ENCODE measurements around the gene WDFY2. TPM values are rescaled to one million over a fixed set of nuclear protein-coding genes. Genes with fewer than 3 reads are reported as not detected.
A peak's percentile ranks its signal among the peaks of the same experiment; 100 is the strongest.

Gene WDFY2
- total RNA-seq, 1 donor, result 19.0 TPM

GRCh38 chr13:51605698-51606097 lies 21.4 kb downstream of the WDFY2 start:
- peaks cover 22% of the 10 kb centered on the region for H3K4me1 ChIP-seq (ENCODE audit: insufficient read depth, low read length)
- no peaks in the 10 kb centered on the region for H3K27me3 ChIP-seq (ENCODE audit: insufficient read depth, low read length)
- no peak overlapping the region for H3K4me3 ChIP-seq (ENCODE audit: low read length)
- no peaks in the 10 kb centered on the region for H3K9me3 ChIP-seq (ENCODE audit: low read depth, low read length)

DNA sequence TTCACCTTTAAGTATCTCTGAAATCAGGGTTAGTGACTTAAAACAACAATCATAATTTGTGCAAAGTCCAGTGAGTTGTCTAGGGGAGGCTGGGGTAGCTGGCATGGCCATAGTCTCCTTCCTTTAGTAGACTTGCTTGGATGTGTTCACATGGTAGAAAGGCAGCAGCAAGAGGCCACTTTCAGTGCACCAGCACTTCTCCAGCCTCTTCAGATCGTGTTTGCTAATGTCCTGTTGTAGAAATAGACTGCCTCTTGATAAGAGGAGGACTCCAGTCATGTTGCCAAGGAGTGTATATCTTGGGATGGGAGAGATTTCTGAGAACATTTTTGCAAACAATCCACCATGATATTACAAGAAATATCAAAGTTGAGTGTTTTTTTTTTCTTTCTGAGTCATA lies 22.9 kb downstream of the WDFY2 start:
- no peaks in the 10 kb centered on the region for H3K27me3 ChIP-seq (ENCODE audit: insufficient read depth, low read length)
- H3K9me3 ChIP-seq (ENCODE audit: low read depth, low read length), result no peaks in the 10 kb centered on the region
- H3K4me3 ChIP-seq (ENCODE audit: low read length), result no peak overlapping the region
- peaks cover 9% of the 10 kb centered on the region for H3K4me1 ChIP-seq (ENCODE audit: insufficient read depth, low read length)

GRCh38 chr13:51608857-51609406 lies 24.7 kb downstream of the WDFY2 start:
- H3K4me3 ChIP-seq (ENCODE audit: low read length), result no peak overlapping the region

GRCh38 chr13:51612867-51613266 lies 28.6 kb downstream of the WDFY2 start:
- Histone ChIP-seq H3K9me3 (ENCODE audit: low read depth, low read length) (no peaks in the 10 kb centered on the region), H3K27me3 (ENCODE audit: insufficient read depth, low read length) (no peaks in the 10 kb centered on the region), H3K4me1 (ENCODE audit: insufficient read depth, low read length) (peaks cover 22% of the 10 kb centered on the region), H3K4me3 (ENCODE audit: low read length) (no peak overlapping the region)

More at GRCh38 chr13:51608857-51609406, 24.7 kb downstream of the WDFY2 start:
- H3K27me3 ChIP-seq (ENCODE audit: insufficient read depth, low read length), result no peaks in the 10 kb centered on the region
- H3K9me3 ChIP-seq (ENCODE audit: low read depth, low read length), result no peaks in the 10 kb centered on the region
- H3K4me1 ChIP-seq (ENCODE audit: insufficient read depth, low read length), result peaks cover 13% of the 10 kb centered on the region

DNA sequence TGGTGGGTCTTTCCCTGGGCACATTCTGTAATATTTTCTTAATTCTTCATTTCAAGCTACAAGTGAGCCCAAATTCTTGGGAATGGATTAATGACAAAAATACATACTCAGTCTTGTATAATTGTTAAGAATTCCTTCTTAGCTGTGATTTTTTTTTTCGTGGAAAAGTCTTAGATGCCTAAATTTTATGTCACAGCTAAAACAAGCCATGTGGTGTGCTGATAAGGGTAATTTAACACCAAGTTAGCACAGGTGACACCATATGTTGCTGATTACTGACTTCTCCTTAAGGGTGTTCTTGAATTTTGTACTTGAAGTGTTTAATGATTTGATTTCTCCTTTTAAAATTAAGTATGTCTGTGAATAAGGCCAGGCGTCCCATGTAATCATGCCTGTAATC lies 29.3 kb downstream of the WDFY2 start:
- Histone ChIP-seq H3K4me1 (ENCODE audit: insufficient read depth, low read length) (peaks cover 17% of the 10 kb centered on the region), H3K27me3 (ENCODE audit: insufficient read depth, low read length) (no peaks in the 10 kb centered on the region), H3K9me3 (ENCODE audit: low read depth, low read length) (no peaks in the 10 kb centered on the region), H3K4me3 (ENCODE audit: low read length) (no peak overlapping the region)

DNA sequence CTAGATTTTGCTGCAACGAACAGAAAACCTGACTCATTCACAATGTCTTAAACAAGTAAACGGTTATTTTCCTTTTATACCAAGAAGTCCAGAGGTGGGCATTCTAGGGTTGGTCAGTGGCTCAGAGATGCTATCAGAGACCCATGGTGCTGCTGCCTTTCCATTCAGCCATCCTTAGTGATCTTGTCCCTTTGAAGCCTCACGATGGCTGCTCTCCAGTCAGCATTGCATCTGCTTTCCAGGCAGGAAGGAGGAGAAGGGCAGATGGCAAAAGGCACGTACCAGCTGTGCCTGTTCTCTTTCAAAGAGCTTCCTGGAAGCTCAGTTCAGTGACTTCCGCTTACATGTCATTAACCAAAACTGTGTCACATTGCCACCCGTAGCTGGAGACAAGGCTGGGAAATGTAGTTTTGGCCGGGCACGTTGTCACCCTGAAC lies 30.1 kb downstream of the WDFY2 start:
- H3K9me3 ChIP-seq (ENCODE audit: low read depth, low read length), result no peaks in the 10 kb centered on the region
- H3K4me1 ChIP-seq (ENCODE audit: insufficient read depth, low read length), result peaks cover 17% of the 10 kb centered on the region
- H3K27me3 ChIP-seq (ENCODE audit: insufficient read depth, low read length), result no peaks in the 10 kb centered on the region
- peak overlapping the region; percentile 17 for H3K4me3 ChIP-seq (ENCODE audit: low read length)

DNA sequence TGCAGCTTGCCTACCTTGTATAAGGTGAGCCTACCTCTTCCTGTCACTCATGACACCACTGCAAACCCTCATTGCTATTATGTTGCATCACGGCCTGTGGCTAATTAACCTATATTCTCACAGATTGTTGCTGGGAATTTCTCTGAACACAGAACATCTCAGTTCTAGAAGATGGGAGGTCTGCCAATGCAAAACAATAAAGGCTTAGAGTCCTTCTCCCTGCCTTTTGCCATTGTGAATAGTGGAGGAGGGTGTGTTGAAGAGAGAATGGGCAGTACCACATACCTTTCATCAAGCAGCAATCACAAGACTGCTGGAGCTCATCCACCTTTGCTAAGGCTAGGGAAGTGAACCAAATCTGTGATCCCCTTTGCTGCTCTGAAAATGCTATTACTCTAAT lies 34.4 kb downstream of the WDFY2 start:
- Histone ChIP-seq H3K27me3 (ENCODE audit: insufficient read depth, low read length) (no peaks in the 10 kb centered on the region), H3K4me3 (ENCODE audit: low read length) (no peak overlapping the region), H3K4me1 (ENCODE audit: insufficient read depth, low read length) (peaks cover 23% of the 10 kb centered on the region), H3K9me3 (ENCODE audit: low read depth, low read length) (no peaks in the 10 kb centered on the region)

- Histone ChIP-seq H3K9me3 (ENCODE audit: low read depth, low read length) (no peaks in the 10 kb centered on the region), H3K27me3 (ENCODE audit: insufficient read depth, low read length) (no peaks in the 10 kb centered on the region), H3K4me3 (ENCODE audit: low read length) (no peak overlapping the region), H3K4me1 (ENCODE audit: insufficient read depth, low read length) (peaks cover 25% of the 10 kb centered on the region)
Observed at GRCh38 chr13:51619614-51620013, 35.4 kb downstream of the WDFY2 start.

DNA sequence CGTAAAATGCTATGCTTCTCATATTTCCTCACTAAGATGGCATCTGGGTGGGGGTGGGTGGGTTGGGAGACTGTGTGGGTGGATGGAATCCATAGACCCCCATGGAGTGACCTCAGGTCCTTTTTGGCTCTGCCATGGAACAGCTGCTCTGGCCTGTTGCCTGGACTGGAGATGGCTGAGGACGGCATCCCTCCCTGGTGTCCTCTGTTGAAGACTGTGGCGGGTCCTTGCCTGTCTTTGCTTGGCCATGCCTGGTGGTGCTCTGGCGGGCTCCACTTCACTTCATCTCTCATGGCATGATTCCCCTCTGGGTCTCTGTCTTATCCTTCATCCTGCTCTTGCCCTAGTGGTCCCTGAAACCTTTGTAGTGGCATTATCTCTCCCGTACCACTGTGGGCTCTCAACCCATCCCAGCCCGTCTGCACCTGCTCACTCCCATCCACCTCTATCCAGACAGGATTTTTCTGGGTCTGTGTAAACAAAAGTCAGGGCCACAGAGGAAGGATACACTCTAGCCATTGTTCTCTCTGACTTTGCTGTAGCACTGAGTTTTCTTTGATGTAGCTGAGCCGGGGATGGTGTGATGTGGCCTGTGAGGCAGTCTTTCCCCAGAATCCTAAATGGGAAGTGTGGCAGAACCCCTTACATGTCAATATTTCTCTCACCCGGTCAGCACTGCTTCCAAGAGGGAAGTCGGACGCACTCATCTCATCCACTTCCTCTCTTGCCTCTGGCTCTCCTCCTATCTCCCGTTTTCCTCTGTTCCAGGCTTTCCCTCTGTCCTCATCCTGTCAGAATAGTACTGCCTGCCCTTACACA lies 36.1 kb downstream of the WDFY2 start:
- no peaks in the 10 kb centered on the region for H3K27me3 ChIP-seq (ENCODE audit: insufficient read depth, low read length)
- H3K9me3 ChIP-seq (ENCODE audit: low read depth, low read length), result no peaks in the 10 kb centered on the region
- no peak overlapping the region for H3K4me3 ChIP-seq (ENCODE audit: low read length)
- H3K4me1 ChIP-seq (ENCODE audit: insufficient read depth, low read length), result peaks cover 28% of the 10 kb centered on the region

- Histone ChIP-seq H3K4me3 (ENCODE audit: low read length) (no peak overlapping the region), H3K4me1 (ENCODE audit: insufficient read depth, low read length) (peaks cover 28% of the 10 kb centered on the region), H3K27me3 (ENCODE audit: insufficient read depth, low read length) (no peaks in the 10 kb centered on the region), H3K9me3 (ENCODE audit: low read depth, low read length) (no peaks in the 10 kb centered on the region)
Observed at GRCh38 chr13:51621602-51622001, 37.3 kb downstream of the WDFY2 start.

DNA sequence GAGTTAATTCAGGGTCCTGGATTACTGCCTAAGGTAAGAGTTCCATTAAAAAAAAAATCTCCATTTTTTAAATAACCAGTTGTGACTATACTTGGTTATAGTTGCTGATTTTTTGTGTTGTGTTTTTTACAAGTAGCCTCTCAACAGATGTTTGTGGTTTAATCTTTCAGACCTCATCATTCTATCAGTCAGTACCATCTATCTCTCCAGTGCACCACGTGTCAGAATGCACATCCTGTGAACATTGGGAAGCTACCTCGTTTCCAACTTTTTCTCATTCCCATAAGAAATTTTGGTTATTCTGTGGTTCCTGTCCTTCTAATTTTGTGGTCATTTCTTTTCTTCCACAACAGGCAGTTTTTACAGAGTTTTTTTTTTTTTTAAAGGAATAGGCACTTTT lies 39.2 kb downstream of the WDFY2 start:
- Histone ChIP-seq H3K4me3 (ENCODE audit: low read length) (no peak overlapping the region), H3K4me1 (ENCODE audit: insufficient read depth, low read length) (peaks cover 28% of the 10 kb centered on the region), H3K27me3 (ENCODE audit: insufficient read depth, low read length) (no peaks in the 10 kb centered on the region)

DNA sequence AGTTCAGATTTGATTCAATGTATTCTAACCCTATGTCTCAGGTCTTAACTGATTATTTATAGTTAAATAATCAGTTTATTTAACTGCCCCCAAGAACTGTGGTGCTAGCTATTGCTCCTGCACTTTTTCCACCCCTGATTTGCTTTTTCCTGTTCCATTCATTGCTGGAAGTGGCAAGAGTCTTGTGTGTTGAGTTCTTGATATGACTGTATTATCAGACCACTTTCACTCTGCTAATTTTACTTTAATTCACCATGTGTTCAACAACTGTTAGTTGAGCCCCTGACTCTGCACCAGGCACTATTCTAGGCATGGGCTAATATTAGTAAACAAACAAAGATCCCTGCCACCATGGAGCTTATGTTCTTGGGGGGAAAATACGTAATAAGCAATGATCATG lies 39.9 kb downstream of the WDFY2 start:
- no peaks in the 10 kb centered on the region for H3K27me3 ChIP-seq (ENCODE audit: insufficient read depth, low read length)
- peaks cover 28% of the 10 kb centered on the region for H3K4me1 ChIP-seq (ENCODE audit: insufficient read depth, low read length)
- H3K4me3 ChIP-seq (ENCODE audit: low read length), result no peak overlapping the region
- no peaks in the 10 kb centered on the region for H3K9me3 ChIP-seq (ENCODE audit: low read depth, low read length)

More for the DNA sequence above, 39.2 kb downstream of the WDFY2 start:
- no peaks in the 10 kb centered on the region for H3K9me3 ChIP-seq (ENCODE audit: low read depth, low read length)

- Histone ChIP-seq H3K27me3 (ENCODE audit: insufficient read depth, low read length) (no peaks in the 10 kb centered on the region), H3K4me3 (ENCODE audit: low read length) (no peak overlapping the region), H3K9me3 (ENCODE audit: low read depth, low read length) (no peaks in the 10 kb centered on the region), H3K4me1 (ENCODE audit: insufficient read depth, low read length) (peaks cover 28% of the 10 kb centered on the region)
Observed at GRCh38 chr13:51624695-51625345, 40.6 kb downstream of the WDFY2 start.

GRCh38 chr13:51625555-51626345 lies 41.5 kb downstream of the WDFY2 start:
- no peak overlapping the region for H3K4me3 ChIP-seq (ENCODE audit: low read length)
- H3K4me1 ChIP-seq (ENCODE audit: insufficient read depth, low read length), result peaks cover 24% of the 10 kb centered on the region
- H3K27me3 ChIP-seq (ENCODE audit: insufficient read depth, low read length), result no peaks in the 10 kb centered on the region
- H3K9me3 ChIP-seq (ENCODE audit: low read depth, low read length), result no peaks in the 10 kb centered on the region

GRCh38 chr13:51626749-51627148 lies 42.5 kb downstream of the WDFY2 start:
- no peaks in the 10 kb centered on the region for H3K9me3 ChIP-seq (ENCODE audit: low read depth, low read length)

More at GRCh38 chr13:51626749-51627148, 42.5 kb downstream of the WDFY2 start:
- Histone ChIP-seq H3K4me1 (ENCODE audit: insufficient read depth, low read length) (peaks cover 29% of the 10 kb centered on the region), H3K27me3 (ENCODE audit: insufficient read depth, low read length) (no peaks in the 10 kb centered on the region), H3K4me3 (ENCODE audit: low read length) (no peak overlapping the region)
